HG03108 (cell line): Measurements from ENCODE around the gene NEUROG1.

Experiments used
- ATAC-seq: cut with Tn5 transposase; IDR thresholded peaks from one replicate; pipeline ENCODE4 v1.9.1; 2021; ENCODE audit warnings: moderate library complexity; ENCODE audit not compliant: unreplicated experiment

The NEUROG1 gene

DNA sequence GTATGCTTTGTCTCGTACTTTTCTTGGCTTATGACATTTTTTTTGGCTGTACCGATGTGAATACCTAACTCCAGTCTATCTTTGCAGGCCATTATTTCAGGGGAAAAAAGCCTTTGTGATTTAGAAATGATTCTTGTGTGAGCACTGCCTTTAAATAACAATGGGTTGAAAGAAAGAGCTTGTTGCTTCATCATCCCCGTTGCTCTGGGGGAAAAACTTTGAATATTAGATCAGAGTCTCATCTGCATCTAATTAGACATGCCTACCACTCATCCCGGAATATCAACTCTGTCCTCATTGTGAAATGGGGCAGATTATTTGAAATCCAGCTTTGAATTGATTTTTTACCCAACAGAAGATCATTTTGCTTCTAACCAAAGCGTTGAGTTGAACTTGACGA, 29.5 kb upstream of the NEUROG1 start:
- no peak for ATAC-seq

DNA sequence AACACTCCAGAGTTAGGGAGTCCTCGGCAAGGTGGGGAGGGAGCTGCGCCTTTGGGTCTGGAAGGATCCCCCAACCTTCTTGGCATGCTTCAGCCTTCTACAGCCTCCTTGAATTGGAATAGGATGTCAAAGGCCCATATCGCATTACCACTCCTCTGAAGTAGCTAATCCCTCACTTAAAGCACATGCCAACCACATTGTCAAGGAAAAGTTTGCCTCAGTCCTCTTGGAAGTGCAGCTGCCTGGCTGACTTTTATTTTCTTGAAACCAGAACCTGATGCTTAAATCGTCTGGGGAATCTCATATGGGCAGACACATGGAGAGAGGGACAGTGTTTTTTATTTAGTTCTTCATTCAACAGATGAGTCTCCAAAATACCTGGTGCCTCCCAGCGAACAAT, 28.6 kb upstream of the NEUROG1 start:
- no peak for ATAC-seq

DNA sequence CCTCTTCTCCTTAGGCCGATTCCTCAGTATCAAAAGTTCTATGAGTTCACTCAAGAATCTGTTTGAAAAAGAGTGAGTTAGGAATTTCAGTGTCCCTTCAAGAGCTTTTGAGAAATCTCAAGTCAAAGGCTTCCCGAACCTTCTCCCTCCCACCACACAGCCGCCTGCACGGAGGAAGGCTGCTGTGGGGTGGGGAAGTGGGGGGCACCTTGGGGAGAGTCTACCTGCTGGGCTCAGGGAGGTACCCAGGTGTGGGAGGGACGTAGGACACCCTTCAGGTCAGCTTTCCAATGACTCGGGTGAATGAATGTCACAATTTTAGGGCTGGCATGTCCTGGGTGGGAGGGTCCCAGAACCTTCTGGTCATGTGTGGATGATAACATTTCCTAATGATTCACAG, 25.5 kb upstream of the NEUROG1 start:
- no peak for ATAC-seq

DNA sequence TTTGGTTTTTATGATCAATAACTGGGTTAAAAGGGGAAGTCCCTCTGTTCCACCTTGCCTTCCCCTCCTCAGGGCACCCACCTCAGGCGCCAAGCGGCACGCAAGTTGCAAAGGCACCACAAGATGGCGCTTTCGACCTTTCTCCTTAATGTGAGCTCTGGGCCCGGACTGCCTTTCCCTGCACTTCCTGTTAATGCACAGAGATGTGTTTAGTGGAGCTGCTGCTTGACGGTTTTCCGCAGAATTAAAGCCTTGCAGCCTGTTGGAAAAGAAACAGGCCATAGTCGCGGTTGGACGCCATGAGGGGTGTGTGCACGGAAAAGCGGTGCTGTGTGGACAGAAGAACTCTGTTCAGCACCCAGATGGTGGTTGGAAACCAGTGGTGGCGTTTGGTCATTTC, 25.1 kb upstream of the NEUROG1 start:
- no peak for ATAC-seq

DNA sequence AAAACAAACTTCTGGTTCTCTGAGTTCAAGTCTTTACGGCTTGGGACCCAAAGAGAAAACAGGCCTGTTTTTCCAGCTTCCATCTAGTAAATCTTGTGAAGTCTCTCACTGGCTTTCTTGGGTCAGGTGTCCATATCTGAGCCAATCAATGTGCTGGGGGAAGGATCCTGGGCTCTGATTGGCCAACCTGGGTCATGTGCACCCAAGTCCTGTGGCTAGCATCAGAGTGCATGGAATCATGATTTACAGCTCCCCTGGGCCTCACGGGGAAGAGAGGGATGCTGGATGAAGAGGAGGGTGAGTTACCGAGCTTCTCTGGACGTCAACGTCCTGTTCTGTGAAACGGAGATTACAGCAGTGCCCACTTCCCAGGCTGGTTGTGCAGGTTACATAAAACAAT, 23.6 kb upstream of the NEUROG1 start:
- no peak for ATAC-seq

DNA sequence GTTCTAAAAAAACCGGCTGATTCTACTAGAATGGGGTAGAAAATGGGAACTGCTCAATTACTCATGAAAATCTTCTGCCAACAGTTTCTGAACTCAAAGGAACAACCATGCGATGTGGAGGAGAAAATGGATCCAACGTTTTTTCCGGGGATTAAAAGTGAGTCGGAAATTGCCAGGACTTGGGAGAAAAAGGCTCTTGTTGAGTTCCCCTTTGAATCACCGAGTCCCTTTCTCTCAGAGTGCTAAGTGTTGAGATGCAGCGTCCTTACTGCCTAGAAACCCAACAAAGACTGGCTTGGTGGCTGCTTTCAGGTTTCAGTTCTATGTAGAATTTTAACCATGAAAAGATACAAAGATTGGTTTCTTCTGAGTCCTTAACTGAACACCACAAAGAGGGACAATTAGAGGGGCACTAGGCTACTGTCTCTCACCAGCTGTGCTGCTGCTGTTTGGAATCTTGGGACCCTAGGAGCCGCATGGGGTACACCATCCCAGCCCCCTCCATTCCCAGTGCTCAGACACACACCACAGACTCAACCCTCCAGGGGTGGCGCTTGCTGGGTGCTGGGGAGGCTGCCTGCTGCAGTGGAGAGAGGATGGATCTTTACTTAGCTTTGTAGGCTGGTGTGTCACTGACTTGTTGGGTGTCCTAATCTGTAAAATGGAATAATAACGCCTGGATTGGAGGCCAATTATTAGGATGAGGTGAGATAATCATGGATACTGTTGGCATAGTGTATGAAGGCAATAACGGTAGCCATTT, 21.5 kb upstream of the NEUROG1 start:
- no peak for ATAC-seq

DNA sequence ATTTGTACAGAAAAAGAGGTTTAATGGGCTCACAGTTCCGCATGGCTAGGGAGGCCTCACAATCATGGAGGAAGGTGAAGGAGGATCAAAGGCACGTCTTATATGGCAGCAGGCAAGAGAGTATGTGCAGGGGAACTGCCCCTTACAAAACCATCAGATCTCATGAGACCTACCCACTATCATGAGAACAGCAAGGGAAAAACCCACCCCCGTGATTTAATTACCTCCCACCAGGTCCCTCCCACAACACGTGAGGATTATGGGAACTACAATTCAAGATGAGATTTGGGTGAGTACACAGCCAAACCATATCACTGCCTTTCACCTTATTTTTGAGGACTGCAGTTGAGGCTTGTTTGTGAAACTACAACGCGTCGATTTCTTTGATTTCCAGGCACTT, 20.9 kb upstream of the NEUROG1 start:
- ATAC-seq, result no peak

DNA sequence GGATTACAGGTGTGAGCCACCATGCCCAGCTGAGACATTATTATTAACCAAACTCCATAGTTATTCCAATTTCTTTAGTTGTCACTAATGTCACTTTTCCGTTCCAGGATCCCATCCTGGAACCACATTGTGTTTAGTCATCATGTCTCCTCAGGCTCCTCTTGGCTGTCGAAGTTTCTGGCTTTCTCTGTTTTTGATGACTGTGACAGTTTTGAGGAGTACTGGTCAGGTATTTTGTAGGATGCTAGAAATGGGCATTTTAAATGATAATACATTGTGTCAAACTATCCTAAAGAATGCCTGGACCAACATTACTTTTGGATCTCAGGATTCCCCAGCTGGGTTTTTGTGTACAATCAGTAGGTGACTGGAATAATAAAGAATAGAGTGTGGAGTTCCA, 19.8 kb upstream of the NEUROG1 start:
- ATAC-seq, result no peak

DNA sequence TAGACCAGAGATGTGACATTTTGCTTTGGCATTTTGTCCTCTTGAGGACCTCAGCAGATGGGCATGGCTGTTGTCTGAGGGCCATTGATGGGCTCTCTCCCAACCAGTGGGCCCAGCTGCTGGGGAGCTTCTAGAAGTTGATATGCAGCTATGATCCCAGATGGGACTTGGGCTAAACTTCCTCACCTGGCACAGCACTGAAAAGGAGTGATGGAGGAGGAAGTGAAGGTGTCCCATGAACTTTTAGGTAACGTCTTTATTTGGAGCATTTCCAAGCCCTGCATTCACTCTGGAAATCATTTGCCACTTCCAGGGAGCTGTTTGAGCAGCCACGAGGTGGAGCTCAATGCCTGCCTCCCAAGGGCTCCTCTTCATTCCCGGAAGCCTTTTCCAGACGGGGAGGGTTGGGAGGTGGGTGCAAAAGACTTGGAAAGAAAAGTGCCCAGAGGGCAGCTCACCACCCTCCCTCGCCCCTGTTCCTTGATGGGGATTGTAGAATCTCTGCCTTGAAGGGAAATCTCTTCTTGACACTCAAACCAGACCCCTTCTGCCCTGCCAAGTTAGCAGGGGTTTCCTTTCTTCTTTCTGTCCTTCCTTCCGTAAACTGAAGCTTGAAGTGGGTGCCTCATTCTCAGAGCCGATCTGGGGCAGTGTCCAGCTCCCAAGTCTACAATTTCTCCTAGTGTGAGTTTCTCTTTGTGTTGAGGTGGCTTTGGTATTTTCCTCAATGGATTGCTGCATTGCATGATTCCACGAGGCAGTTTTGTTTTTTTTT, 18.1 kb upstream of the NEUROG1 start:
- ATAC-seq, result no peak

DNA sequence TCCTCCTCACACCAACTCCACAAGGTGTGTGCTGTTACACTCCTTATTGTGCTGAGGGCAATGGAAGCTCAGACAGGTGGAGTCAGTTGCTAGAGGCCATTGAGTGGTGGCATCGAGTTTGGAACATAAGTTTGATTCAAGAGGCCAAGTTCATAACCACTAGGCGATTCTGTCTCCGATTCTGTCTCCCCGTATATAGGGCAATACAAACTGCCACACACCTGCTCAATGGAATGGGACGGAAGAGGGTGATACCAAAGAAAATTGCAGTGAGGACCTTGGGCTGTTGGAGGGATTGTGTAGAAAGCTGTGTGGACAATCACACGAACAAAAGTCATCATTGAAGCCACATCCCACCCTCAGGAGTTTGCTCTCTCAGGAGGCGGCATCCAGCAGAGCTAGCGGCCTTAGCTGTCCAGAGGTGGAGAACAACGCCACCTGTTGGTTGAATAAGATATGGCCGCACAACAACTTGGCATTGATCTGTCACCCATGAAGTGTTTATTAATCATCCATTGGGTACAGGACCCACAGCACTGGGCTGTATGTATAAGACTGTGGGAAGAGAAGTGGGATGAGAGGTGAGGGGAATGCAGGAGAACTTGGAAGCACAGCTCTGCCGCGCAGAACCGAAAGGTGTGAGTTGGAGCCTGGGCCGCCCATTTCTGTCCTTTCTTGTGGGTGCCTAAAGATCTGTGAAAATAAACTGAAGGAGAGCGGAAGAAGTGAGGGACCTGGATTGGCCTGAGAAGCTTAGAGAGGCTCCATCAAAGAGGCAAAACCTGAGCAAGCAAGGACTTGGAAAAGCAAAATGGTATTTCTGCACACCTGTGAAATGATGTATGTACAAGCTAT, 16.1 kb upstream of the NEUROG1 start:
- ATAC-seq, result no peak

DNA sequence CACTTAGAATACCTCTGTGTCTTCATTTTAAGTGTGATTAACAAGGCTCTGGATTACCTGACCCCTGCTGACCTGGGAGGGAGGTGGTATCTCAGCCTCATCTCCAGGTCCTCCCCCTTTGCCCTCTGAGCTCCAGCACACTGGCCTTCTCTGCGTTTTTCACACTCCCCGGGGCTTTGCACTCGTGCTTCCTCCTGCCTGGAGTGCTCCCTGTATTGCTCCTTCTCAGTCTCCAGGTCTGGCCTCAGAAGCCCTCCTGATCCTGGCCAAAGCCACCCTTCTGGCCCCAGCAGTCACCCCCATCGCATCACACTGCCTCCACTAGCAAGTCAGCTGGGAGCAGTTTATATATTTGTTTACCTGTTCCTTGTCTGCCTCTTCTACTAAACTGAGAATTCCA, 13.6 kb upstream of the NEUROG1 start:
- no peak for ATAC-seq

DNA sequence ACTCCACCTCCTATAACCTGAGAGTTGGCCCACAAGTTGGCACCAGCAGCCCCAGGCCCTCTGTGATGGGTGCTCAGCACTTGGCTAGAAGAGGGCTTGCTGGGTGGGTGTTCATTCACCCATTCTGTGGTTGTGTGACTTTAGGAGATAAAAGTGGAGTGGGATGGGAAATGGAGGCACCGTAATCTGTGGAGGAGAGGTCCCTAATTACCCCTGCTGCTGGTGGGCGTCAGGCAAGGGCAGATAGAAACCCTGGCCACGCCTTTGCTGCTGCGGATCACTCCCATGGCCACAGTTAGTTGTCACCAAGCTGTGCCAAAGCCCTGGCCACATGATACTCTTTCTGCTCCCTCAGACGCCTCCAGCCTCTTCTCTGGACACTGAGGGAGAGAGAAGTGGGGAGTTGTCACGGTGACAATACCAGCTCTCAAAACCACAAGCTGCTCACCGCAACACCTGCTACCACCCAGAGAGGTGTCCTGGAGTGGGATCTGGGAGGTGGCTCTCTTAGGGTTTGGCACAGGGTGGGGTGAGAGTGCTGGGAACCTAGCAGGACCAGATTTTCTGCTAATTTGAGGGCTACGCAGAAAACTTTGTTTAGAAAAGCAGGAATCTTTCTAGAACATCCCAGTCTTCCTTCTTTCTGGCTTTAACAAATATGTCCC, 12.0 kb upstream of the NEUROG1 start:
- ATAC-seq, result no peak

DNA sequence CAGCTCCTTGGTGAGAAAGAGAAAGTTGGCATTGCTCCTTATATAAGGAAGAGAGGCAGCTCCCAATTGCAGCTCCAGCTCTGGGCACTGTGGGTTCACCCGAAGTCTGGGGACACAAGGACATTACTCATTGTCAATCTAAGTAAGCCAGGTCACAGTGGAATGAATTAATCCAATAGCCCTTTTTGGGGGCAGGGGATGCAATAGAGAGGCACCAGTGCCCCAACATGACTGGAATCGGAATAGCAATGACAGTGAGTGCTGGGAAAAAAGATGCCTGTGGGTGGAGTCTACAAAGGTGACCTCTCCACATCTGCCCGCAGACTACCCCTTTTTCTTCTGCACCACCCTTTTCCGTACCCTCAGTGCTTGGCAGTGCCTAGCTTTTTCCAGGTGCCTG, 11.1 kb upstream of the NEUROG1 start:
- ATAC-seq, result no peak

DNA sequence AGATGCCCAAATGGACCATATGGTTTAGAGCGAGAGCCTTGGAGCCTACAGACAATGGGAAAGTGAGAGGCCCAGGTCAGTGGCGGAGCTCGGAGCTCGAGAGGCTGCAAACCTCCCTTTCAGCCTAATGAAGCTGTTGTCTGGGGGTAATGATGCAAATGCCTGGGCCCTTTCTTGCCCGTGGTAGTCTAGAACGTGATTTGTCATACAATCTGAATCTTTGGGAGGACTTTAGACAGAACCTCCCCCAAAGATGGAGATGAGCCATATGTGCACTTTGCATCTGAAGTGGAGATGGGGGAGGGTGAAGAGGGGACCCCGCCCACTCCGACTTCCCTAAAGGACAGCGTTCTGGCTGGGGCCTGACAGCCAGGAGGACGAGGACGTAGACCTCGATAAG, 10.3 kb upstream of the NEUROG1 start:
- no peak for ATAC-seq

DNA sequence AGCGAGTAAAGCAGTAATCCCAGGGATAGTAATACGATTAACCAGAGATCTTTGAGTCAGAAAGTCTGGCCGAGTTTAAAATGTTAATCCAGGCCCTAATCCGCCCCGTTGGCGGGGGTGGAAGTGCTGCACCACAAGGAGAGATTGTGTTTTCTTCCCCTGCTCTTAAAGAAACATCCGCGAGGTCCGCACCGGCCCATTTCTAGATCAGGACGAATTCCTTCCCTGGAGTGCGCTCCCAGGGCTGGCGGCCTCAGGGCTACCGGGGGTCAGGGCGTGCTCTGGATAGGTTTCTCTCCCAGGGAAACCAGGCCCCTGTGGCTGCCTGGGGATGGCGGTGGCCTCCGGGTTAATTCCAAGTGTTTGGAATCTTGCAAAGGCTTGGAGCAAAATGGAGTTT, 9.3 kb upstream of the NEUROG1 start:
- ATAC-seq, result no peak

DNA sequence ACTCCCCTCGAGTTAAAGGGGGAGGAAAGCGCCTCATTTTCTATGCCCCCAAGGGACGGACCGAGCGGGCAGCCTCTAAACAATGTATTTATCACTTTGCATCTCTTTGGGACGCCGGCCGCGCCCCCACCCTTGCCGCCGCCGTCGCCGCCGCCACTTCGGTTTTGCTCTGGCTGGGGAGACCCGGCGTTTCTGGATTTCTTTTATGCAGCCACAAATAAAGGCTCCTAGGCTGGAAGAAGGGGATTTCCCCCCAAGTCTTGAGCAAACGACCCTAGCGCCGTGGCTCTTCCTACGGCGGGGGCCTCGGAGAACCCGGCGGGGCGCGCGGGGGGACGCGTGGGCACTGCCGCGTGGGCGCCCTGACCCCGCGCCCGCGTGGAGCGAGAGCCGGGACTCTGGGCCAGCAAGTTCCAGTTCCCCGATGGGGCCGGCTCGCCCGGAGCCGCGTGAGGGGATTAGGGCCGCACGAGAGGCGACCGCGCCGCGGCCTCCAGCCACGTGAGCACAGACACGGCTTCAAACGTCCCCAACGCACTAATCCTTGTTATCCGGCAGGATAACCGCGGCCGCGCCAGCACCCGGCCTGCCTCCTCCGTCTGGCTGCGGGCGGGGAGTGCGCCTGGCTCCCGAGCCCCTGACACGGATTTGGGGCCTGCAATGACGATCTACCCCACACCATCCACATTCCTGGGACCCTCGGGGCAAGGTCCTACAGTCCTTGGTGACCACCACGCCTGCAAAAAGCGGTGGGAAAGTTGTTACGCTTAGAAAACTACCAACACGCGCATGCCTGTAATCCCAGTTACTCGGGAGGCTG, 7.9 kb upstream of the NEUROG1 start:
- ATAC-seq, result no peak

DNA sequence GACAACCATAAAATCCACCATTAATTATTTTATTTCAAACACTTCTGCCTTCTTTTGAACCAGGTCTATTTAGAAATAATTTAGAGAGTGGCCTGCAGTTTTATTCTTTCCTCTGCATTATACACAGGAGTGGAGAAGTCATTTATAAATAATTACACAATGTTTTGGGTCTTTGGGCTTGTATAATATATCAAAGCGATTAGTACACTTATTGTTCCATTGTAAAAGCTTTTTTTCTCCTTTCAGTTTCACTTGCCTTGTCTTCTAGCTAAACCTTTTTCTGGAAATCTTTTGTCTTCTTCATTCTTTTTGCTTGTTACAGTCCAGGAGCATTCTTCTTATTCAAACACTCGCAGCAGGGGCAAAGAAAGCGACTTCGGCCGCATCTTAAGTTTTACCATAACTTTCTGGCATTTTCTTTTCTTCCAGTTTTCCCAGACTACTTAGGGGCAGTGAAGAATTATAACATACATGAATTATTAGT, 7.3 kb upstream of the NEUROG1 start:
- ATAC-seq, result no peak

DNA sequence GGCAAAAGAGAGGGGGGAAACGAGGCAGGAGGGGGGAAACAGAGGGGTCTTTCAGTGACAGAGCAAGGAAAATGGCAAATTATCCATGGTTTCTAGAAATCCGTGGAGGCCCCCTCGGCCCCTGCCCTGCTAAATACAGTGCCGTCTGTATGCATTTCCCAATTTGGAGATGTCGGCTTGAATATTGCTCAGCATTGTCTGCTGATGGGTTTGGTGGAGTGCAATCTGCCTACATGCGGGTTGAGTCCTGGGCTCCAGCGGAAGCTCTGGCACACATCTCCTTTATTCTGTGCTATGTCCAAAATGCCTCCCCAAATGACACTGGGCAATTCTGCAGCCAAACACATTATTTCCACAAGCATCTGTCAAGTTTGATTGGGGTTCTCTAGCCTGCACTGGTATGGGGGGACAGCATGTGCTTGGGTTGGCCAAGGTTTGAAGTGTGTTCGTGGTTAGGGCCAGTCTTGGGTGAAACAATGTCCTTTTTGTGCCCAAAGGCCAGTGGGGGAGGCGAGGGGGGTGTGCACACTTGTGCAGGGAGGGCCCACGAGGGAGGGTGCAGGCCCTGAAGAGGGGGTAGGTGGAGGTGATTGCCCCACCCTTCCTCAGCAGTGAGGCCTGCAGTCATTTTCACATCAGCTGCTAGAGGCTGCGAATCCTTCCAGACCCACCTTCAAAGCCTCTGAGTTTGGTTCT, 6.2 kb upstream of the NEUROG1 start:
- ATAC-seq, result no peak

DNA sequence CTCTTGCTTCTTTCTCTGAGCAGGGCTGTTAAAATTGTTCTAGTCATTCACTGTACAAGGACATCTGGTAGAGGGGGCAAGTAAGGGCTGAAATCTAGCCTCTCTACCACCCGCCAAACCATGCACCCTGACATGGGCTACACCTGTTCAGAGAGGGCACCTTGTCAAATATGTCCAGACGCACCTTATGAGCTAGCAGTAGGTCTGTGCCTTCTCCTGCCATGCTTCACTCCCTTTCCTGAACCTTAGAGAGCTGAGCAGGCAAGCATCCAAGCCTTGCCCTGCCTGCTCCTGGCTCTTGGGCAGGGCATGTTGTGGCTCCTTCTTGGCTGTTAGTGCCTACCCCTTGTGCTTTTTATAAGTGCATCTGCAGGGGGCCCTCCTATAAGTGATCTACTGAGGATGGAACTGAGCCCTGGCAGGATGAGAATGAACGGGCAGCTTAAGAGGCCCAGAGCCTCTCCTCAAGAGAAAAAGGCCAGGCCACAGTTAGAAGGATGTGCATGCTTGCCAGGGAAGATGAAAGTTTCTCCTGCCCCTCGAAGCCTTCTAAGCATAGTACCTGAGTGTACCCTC, 3.8 kb upstream of the NEUROG1 start:
- no peak for ATAC-seq
